Smooth muscle cell of the brain vasculature (primary cell): ENCODE data around the gene ECSIT.
"Not testable (repeated sequence)": the region's sequence is repeated elsewhere in the genome, so short reads cannot be mapped to it uniquely, and the experiment has no call there.

ENCODE experiments used
- DNase-seq: peaks from one replicate; pipeline ENCODE4 v3.0.0-alpha.2; 2012; ENCODE audit warnings: low read depth, low spot score

The ECSIT gene

GRCh38 chr19:11479090-11479897 is 49.6 kb downstream of the ECSIT start:
- no peak for DNase-seq

DNA sequence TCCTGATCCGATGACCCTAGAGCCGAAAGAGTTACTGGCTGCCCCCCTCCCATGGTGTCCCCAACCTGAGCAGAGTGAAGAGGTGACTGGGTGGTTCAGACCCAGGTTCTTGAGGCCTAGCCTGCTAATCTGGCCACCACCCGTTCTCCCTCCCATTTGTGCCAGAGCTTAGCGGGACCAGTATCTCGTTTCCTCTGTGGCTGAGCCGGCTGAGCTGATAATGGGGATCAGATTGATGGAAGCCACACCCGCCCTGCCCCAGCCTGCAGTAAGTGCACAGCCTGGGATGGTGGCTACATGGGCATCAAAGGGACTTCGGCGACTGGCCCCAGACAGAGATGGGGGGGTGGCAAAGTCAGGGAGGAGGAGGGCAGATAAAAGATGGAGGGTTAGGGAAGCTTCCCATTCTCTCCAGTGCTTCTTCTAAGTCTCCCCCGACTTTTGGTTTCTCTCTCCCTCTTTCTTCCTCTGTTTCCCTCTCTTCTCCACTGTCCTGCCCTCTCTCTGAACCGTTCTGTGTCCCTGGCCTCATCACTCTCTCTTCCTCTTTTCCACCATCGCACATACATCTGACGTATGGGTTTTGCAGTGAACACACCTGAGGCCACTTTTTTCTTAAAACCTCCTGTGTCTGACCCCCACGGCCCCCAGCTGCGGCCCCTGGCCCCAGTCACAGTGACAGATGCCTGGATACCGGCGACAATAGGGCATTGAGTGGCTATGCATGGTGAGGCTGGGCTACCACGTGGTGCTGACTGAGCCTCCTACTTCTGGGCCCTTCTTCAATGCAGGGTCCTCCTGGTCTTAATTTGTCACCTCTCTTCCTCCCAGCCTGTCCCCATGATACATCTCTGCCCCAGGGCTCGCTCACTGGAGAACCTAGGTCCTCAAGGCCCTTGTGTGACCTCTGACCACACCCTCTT is 50.5 kb downstream of the ECSIT start:
- DNase-seq: no peak

- DNase-seq: no peak
Measured at GRCh38 chr19:11475861-11476260, 53.1 kb downstream of the ECSIT start.

DNA sequence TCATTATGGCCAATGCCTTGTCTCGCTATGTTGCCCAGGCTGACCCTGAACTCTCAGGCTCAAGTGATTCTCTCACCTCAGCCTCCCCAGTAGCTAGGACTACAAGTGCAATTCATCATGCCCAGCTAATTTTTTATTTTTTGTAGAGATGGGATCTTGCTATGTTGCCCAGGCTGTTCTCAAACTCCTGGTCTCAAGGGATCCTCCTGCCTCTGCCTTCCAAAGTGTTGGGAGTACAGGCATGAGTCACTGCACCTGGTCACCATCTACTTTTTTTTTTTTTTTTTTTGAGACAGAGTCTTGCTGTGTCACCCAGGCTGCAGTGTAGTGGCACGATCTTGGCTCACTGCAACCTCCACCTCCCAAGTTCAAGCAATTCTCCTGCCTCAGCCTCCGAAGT is 53.6 kb downstream of the ECSIT start:
- DNase-seq: not testable (repeated sequence)

DNA sequence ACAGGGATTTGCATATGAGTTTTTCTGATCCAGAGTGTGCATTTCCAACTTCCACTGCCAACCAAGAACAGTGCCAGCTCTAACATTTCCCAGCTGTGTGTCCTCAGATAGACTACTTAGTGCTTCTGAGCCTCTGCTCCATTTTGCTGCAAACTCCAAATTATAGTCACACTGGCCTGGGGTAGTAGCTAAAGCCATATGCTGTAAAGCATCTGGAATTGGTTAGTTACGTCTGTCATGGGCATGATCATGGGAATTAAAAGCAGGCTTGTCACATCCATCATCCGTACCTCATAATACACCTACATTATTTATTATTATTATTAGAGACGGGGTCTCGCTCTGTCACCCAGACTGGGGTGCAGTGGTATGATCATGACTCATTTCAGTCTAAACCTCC is 55.2 kb downstream of the ECSIT start:
- no peak for DNase-seq

DNA sequence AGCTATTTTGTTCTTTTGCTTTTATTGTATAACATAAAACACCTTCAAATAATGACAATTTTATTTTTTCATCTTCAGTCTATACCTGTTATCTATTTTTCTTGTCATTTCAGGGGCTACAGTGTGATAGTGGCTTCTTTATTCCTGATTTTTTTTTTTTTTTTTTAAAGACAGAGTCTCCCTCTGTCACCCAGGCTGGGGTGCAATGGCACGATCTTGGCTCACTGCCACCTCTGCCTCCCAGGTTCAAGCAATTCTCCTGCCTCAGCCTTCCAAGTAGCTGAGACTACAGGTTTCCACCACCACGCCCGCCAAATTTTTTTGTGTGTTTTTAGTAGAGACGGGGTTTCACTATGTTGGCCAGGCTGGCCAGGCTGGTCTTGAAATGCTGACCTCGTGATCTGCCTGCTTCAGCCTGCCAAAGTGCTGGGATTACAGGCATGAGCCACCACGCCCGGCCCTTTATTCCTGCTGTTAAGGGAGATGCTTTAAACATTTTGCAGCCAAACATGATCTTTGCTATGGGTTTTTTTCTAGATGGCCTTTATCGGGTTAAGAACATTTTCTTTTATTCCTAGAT is 60.6 kb downstream of the ECSIT start:
- DNase-seq: not testable (repeated sequence)

DNA sequence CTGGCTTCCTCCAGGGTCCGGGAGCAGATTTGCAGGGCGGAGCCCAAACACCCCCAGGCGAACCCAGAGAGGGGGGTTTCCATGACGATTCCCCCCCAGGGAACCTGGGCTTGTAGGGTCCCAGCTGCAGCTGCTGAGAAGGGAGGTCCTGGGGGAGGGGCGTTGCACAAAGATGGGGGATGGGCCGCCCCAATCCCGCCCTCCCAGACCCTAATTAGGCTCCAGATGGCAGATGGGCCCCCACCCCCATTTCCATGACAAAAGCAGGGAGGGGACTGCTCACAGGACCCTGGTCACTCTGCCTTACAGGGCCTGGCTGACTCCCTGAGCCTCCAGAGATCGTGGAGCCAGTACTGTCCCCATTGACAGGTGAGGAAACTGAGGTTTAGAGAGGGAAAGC is 63.3 kb downstream of the ECSIT start:
- no peak for DNase-seq

GRCh38 chr19:11464333-11465265 is 64.3 kb downstream of the ECSIT start:
- DNase-seq: no peak

DNA sequence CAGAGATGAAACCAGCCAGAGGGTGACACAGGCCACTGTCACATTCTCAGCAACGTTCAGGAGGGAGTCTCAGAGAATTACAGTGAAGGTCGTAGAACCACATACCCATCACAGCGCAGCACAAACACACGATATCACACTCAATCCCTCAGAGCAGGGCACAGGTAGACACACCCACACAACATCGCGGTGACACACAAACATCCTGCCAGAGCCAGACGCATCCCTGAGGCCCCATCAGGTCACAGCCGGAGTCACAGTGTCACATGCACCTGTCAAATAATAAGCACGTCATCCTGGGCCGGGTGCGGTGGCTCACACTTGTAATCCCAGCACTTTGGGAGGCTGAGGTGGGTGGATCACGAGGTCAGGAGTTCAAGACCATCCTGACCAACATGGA is 65.5 kb downstream of the ECSIT start:
- DNase-seq: no peak

- no peak for DNase-seq
Measured at GRCh38 chr19:11461453-11461852, 67.5 kb downstream of the ECSIT start.

DNA sequence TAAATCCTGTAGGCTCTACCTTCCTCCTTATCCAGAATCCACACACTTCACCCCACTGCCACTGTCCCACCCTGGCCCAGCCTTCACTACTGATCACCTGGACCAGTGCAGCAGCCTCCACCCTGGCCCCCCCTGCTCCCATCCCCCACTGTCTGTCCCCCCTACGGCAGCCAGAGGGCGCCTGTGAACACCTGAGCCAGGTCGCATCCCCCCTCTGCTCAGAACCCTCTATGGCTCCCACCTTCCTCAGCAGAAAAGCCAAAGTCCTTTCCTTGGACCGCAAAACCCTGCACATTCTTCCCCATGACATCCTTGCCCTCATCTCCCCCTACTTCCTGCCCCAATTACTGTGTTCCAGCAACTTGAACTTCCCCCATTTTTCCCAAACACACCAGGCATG is 68.7 kb downstream of the ECSIT start:
- no peak for DNase-seq

DNA sequence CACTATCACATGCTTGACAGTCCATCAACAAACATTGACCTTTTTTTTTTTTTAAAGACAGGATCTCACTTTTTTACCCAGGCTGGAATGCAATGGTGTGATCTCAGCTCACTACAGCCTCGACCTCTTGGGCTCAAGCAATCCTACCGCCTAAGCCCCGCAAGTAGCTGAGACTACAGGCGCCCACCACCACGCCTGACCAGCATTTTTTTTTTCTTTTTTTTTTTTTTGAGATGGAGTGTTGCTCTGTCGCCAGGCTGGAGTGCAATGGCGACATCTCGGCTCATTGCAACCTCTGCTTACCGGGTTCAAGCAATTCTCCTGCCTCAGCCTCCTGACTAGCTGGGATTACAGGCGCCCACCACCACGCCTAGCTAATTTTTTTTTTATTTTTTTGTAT is 70.0 kb downstream of the ECSIT start:
- not testable (repeated sequence) for DNase-seq

DNA sequence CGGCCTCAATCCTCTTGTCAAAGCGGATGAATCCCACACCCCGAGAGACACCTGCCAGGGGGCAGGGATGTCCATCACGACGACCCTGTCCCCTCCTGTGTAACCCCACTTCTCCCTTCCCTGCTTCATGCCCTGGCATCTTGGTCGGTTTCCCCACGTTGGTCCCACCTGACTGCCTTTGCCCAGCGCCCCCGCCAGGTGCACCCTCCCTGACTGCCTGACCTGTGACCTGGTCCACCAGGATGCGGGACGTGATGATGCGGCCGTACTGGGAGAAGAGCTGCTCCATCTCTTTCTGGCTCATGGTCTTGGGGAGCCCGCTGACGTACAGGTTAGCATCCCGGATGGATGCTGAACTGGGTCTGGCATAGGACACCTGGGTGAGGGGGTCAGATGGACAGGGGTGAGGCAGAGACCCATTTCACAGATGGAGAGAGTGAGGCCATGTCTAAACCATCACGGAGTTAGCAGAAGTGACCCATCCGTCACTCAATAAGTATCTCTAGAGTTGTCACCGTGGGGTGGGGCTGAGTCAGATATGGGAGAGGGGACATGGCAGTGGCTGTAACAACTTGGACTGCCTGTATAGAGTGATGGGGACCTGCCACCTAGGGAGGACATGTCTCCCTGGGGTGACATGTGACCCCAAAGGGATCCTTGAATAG is 70.6 kb downstream of the ECSIT start:
- DNase-seq: no peak

GRCh38 chr19:11457831-11458230 is 71.1 kb downstream of the ECSIT start:
- no peak for DNase-seq

DNA sequence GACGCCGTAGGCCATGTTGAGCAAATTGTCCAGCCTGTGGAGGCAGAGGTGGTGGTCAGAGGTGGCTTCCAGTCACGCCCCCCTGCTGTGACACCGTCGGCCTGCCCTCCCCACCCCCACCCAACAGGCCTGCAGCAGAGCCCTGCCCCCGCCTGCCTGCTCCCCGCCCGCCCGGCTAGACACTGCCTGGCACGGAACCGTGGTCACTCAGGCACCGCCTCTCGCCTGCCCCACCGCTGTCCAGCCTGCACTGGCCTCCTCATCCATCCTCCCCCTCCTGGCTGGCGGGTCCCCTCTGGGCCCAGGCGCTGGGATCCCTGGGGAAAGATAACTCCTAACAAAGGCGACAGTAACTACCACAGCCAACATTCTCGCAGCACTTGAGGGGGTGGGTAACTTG is 71.8 kb downstream of the ECSIT start:
- no peak for DNase-seq

- DNase-seq: no peak
Measured at GRCh38 chr19:11456659-11457058, 72.3 kb downstream of the ECSIT start.
